ENCODE results near the gene ZNF786. TPM values are rescaled to one million over a fixed set of nuclear protein-coding genes. Genes with fewer than 3 reads are reported as not detected.
"Not testable (repeated sequence)": the region's sequence is repeated elsewhere in the genome, so short reads cannot be mapped to it uniquely, and the experiment has no call there.

The ZNF786 gene
- total RNA-seq, 1 experiment from 2014 or later, result 10.1 TPM

GRCh38 chr7:149031353-149031910 lies 59.1 kb downstream of the ZNF786 start:
- no peaks in the 10 kb centered on the region for H3K27me3 ChIP-seq (ENCODE audit: control insufficient read depth, insufficient read depth, low read length)
- ChIA-PET POLR2A (interaction anchor here (0.5 kb wide), 1 partner anchor 406 kb away, joined by 18 read pairs; no protein-coding TSS in a partner anchor), CTCF (no interaction called here)
- DNase-seq (ENCODE audit: low read depth, low spot score), result no peak
- in situ Hi-C loops (cut with HindIII; ENCODE audit: low pct_unique_long_range_greater_than_20kb, low sequenced_read_pairs), result no loop called here
- BruUV-seq (replicated peaks), result no TSS peak
- ATAC-seq, result no peak
- intact Hi-C loops (cut with micrococcal nuclease; ENCODE audit: unreplicated experiment), result no loop called here
- H3K36me3 ChIP-seq (ENCODE audit: control insufficient read depth, insufficient read depth, low read length), result no peaks in the 10 kb centered on the region
- no peaks in the 10 kb centered on the region for H3K9me3 ChIP-seq (ENCODE audit: control insufficient read depth, insufficient read depth, low read depth, low read length)
- H3K4me3 ChIP-seq (ENCODE audit: low read depth in 2 of 2, low read length in 2 of 2), result no peak overlapping the region
- no peak overlapping the region for H3K27ac ChIP-seq (ENCODE audit: low read length)
- peaks cover 9% of the 10 kb centered on the region; the same call in 1 of the 2 replicates for H3K4me1 ChIP-seq (ENCODE audit: control insufficient read depth, insufficient read depth, low read length)
- TF ChIP-seq SIN3A (IDR thresholded peaks at IDR 0.05; ENCODE audit: borderline replicate concordance, insufficient read depth, low read depth, low read length) (no peak), POLR2AphosphoS5 (IDR thresholded peaks at IDR 0.05; ENCODE audit: low read depth, low read length) (no peak), TCF7L2 (IDR thresholded peaks at IDR 0.05; ENCODE audit: low read depth, low read length) (no peak), REST (IDR thresholded peaks at IDR 0.05; ENCODE audit: insufficient read depth in 1 of 2, low read depth in 2 of 2, low read length in 1 of 2) (no peak)
- TF ChIP-seq, protein P1, sequence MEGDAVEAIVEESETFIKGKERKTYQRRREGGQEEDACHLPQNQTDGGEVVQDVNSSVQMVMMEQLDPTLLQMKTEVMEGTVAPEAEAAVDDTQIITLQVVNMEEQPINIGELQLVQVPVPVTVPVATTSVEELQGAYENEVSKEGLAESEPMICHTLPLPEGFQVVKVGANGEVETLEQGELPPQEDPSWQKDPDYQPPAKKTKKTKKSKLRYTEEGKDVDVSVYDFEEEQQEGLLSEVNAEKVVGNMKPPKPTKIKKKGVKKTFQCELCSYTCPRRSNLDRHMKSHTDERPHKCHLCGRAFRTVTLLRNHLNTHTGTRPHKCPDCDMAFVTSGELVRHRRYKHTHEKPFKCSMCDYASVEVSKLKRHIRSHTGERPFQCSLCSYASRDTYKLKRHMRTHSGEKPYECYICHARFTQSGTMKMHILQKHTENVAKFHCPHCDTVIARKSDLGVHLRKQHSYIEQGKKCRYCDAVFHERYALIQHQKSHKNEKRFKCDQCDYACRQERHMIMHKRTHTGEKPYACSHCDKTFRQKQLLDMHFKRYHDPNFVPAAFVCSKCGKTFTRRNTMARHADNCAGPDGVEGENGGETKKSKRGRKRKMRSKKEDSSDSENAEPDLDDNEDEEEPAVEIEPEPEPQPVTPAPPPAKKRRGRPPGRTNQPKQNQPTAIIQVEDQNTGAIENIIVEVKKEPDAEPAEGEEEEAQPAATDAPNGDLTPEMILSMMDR (IDR thresholded peaks at IDR 0.05), result no peak

DNA sequence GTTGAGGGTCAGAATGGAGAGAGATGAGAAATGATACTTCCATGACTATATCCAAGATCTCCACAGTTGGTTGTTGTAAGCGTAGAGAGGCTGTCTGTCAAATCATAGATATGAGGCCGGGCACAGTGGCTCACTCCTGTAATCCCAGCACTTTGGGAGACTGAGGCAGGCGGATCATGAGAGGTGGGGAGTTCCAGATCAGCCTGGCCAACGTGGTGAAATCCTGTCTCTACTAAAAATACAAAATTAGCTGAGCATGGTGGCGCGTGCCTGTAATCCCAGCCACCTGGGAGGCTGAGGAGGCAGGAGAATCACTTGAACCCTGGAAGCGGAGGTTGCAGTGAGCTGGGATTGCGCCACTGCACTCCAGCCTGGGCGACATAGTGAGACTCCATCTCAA lies 60.1 kb downstream of the ZNF786 start:
- DNase-seq (ENCODE audit: low read depth, low spot score); POLR2A ChIA-PET; H3K27me3 ChIP-seq (ENCODE audit: control insufficient read depth, insufficient read depth, low read length); H3K36me3 ChIP-seq (ENCODE audit: control insufficient read depth, insufficient read depth, low read length); H3K27ac ChIP-seq (ENCODE audit: low read length); CTCF ChIA-PET; ATAC-seq; BruUV-seq (replicated peaks); in situ Hi-C loops (cut with HindIII; ENCODE audit: low pct_unique_long_range_greater_than_20kb, low sequenced_read_pairs); H3K4me3 ChIP-seq (ENCODE audit: low read depth in 2 of 2, low read length in 2 of 2); H3K9me3 ChIP-seq (ENCODE audit: control insufficient read depth, insufficient read depth, low read depth, low read length); intact Hi-C loops (cut with micrococcal nuclease; ENCODE audit: unreplicated experiment): not testable (repeated sequence)
- H3K4me1 ChIP-seq (ENCODE audit: control insufficient read depth, insufficient read depth, low read length), result peaks cover 17% of the 10 kb centered on the region; the same call in 1 of the 2 replicates

DNA sequence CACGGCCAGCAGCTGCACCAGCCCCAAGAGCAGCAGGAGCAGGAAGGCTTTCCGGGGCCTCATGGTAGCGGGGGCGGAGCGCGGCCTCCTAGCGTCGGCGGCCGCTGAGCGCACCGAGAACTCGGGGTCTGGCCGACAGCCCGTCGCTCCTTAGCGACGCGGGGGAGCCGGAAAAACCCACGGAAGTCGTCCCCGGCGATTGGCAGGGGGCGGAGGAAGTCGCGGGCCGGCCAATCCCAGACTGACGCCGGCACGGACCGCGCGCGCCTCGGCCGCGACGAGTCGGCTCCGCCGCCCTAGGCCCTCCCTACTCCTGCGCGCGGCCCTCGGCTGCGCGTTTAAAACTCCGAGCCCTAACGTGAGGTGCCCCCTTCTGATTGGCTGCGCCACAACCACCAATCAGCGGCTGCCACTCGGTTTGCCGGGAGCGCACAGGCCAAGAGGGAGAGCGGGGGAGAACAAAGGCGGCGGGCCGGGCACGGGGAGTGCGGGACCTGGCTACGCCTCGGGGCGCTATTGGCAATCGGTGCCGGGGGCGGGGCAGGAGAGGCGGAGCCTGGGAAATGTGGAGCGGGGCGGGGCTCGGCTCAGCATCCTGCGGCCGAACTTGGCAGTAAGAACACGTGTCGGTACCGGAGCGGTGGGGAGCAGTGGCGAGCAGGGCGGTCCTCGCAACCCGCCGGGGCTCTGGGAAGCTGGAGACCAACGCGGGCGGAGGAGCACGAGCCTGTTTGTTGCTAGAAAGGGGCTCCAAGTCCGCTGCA lies 62.0 kb downstream of the ZNF786 start, which contains the start of gene PDIA4:
Gene PDIA4 (minus strand): TSS at position 160 of the 764 bp plus-strand sequence. CDS start 97 bp downstream, at position 63.
- ChIA-PET POLR2A (no interaction called here), CTCF (no interaction called here)
- Histone ChIP-seq H3K4me1 (ENCODE audit: control insufficient read depth, insufficient read depth, low read length) (peaks cover 17% of the 10 kb centered on the region; the same call in 1 of the 2 replicates), H3K4me3 (ENCODE audit: low read depth in 2 of 2, low read length in 2 of 2) (peak within 1 kb of the TSS; percentile 75 to 84), H3K27me3 (ENCODE audit: control insufficient read depth, insufficient read depth, low read length) (no peaks in the 10 kb centered on the region), H3K27ac (ENCODE audit: low read length) (peak within 1 kb of the TSS; percentile 93), H3K9me3 (ENCODE audit: control insufficient read depth, insufficient read depth, low read depth, low read length) (no peaks in the 10 kb centered on the region), H3K36me3 (ENCODE audit: control insufficient read depth, insufficient read depth, low read length) (no peaks in the 10 kb centered on the region)
- DNase-seq (ENCODE audit: low read depth, low spot score), result peak; percentile 97
- no TSS peak for BruUV-seq (replicated peaks)
- in situ Hi-C loops (cut with HindIII; ENCODE audit: low pct_unique_long_range_greater_than_20kb, low sequenced_read_pairs), result no loop called here
- intact Hi-C loops (cut with micrococcal nuclease; ENCODE audit: unreplicated experiment), result no loop called here
- peak; percentile 97 for ATAC-seq
- TF ChIP-seq POLR2AphosphoS5 (IDR thresholded peaks at IDR 0.05; ENCODE audit: low read depth, low read length) (peak; percentile 83), SIN3A (IDR thresholded peaks at IDR 0.05; ENCODE audit: borderline replicate concordance, insufficient read depth, low read depth, low read length) (0 out of 2 replicates have a peak, but pooled peaks have one; percentile 89), REST (IDR thresholded peaks at IDR 0.05; ENCODE audit: insufficient read depth in 1 of 2, low read depth in 2 of 2, low read length in 1 of 2) (no peak), TCF7L2 (IDR thresholded peaks at IDR 0.05; ENCODE audit: low read depth, low read length) (peak; percentile 99)
- TF ChIP-seq, protein P1 (IDR thresholded peaks at IDR 0.05), result no peak
